Keratinocyte (primary cell): ENCODE data around the gene DYNLRB1. TPM values are rescaled to one million over a fixed set of nuclear protein-coding genes. Genes with fewer than 3 reads are reported as not detected.

Experiments used
- DNase-seq: peaks from one replicate; pipeline ENCODE4 v3.0.0-alpha.2; 2011; ENCODE audit warnings: low read depth, missing footprints, low spot score
- FAIRE-seq: peaks from 2 replicates; lab custom pipeline; 2011; peaks lifted over from hg19 to GRCh38; lab: Jason Lieb, UNC
- H2AFZ ChIP-seq: 2 replicates; pipeline ENCODE4 v1.6.0; 2012; ENCODE audit warnings: low read length, control low read depth, inconsistent platforms; ENCODE audit not compliant: control insufficient read depth
- H3K27ac ChIP-seq: 2 replicates; pipeline ENCODE4 v1.5.1; 2011; ENCODE audit warnings: low read length; ENCODE audit not compliant: control insufficient read depth, insufficient read depth
- H3K27me3 ChIP-seq: 3 replicates; pipeline ENCODE4 v1.6.0; 2011; ENCODE audit warnings: low read length; ENCODE audit not compliant: control insufficient read depth, insufficient read depth; ENCODE audit errors: extremely low read depth
- H3K36me3 ChIP-seq, 2 experiments: 2 replicates in 1 of 2; 3 replicates in 1 of 2; pipeline ENCODE4 v1.5.1; 2011; ENCODE audit warnings: low read length in 2 of 2, mild to moderate bottlenecking in 1 of 2; ENCODE audit not compliant: control insufficient read depth in 2 of 2, insufficient read depth in 2 of 2; ENCODE audit errors: extremely low read depth in 1 of 2
- H3K4me1 ChIP-seq: 3 replicates; pipeline ENCODE4 v1.5.1; 2011; ENCODE audit warnings: low read length; ENCODE audit not compliant: control insufficient read depth, insufficient read depth; ENCODE audit errors: extremely low read depth
- H3K4me2 ChIP-seq: 3 replicates; pipeline ENCODE4 v1.6.0; 2011; ENCODE audit warnings: low read depth, low read length; ENCODE audit not compliant: control insufficient read depth, insufficient read depth; ENCODE audit errors: extremely low read depth
- H3K4me3 ChIP-seq, 3 experiments: fragments of 200-600 bp in 1 of 3; sonication (generic) in 1 of 3; 2 replicates in 2 of 3; 3 replicates in 1 of 3; pipeline ENCODE4 v1.5.1; 2011 to 2016; ENCODE audit warnings: low read length in 3 of 3, mild to moderate bottlenecking in 3 of 3, control low read depth in 2 of 3, inconsistent platforms in 1 of 3, low read depth in 1 of 3, mixed read lengths in 1 of 3, mixed run types in 1 of 3, moderate library complexity in 1 of 3; ENCODE audit not compliant: control insufficient read depth in 2 of 3, insufficient read depth in 2 of 3; ENCODE audit errors: extremely low read depth in 1 of 3
- H3K79me2 ChIP-seq: 2 replicates; pipeline ENCODE4 v1.6.0; 2012; ENCODE audit warnings: low read length; ENCODE audit not compliant: control insufficient read depth, insufficient read depth
- H3K9ac ChIP-seq: 3 replicates; pipeline ENCODE4 v1.6.0; 2011; ENCODE audit warnings: low read length; ENCODE audit not compliant: control insufficient read depth, insufficient read depth; ENCODE audit errors: extremely low read depth
- H3K9me1 ChIP-seq: 3 replicates; pipeline ENCODE4 v1.6.0; 2011; ENCODE audit warnings: low read length; ENCODE audit not compliant: control insufficient read depth, insufficient read depth; ENCODE audit errors: extremely low read depth
- H3K9me3 ChIP-seq: 2 replicates; pipeline ENCODE4 v1.5.1; 2012; ENCODE audit warnings: low read depth, low read length; ENCODE audit not compliant: control insufficient read depth
- H4K20me1 ChIP-seq: 3 replicates; pipeline ENCODE4 v1.6.0; 2011; ENCODE audit warnings: low read length; ENCODE audit not compliant: control insufficient read depth, insufficient read depth; ENCODE audit errors: extremely low read depth
- EZH2 ChIP-seq: IDR thresholded peaks from one replicate; pipeline ENCODE4 v1.6.1; 2012; ENCODE audit warnings: inconsistent platforms, mild to moderate bottlenecking, low read length, moderate library complexity
- dilution Hi-C: fragments of 300-500 bp; cut with MboI; formaldehyde crosslinking; loops from one replicate; pipeline ENCODE4 v1.7.0; 2020; ENCODE audit warnings: low sequenced_read_pairs; ENCODE audit not compliant: extremely low pct_ligation_motif_present
- polyA plus RNA-seq, 5 experiments: library from polyadenylated mRNA; depleted of rRNA in 3 of 5; stranded (reverse) in 3 of 5; stranded (forward) in 1 of 5; unstranded in 1 of 5; fragments of >200 nt; gene quantifications; 1 replicate in 1 of 5; 2 replicates in 3 of 5; 3 replicates in 1 of 5; pipeline versions ENCODE4 v1.2.1 to v1.2.3, GENCODE V29; 2011 to 2012; ENCODE audit warnings: missing spikeins in 2 of 5, low read depth in 1 of 5, low replicate concordance in 1 of 5
- TF ChIP-seq, protein P1 (sequence below), 3 experiments: IDR thresholded peaks in 1 of 3; conservative IDR thresholded peaks in 1 of 3; optimal IDR thresholded peaks in 1 of 3; 2 replicates in 2 of 3; 3 replicates in 1 of 3; pipeline versions ENCODE3 to v1.5.1; 2011; ENCODE audit warnings: low read length in 3 of 3, mild to moderate bottlenecking in 3 of 3, moderate library complexity in 2 of 3, control low read depth in 1 of 3, inconsistent platforms in 1 of 3; ENCODE audit not compliant: insufficient read depth in 2 of 3; ENCODE audit errors: extremely low read depth in 1 of 3

The DYNLRB1 gene
- polyA plus RNA-seq, 1 donor (not counting 4 experiments of a cell fraction or from before 2014, with no cell fraction given) = 156 TPM

DNA sequence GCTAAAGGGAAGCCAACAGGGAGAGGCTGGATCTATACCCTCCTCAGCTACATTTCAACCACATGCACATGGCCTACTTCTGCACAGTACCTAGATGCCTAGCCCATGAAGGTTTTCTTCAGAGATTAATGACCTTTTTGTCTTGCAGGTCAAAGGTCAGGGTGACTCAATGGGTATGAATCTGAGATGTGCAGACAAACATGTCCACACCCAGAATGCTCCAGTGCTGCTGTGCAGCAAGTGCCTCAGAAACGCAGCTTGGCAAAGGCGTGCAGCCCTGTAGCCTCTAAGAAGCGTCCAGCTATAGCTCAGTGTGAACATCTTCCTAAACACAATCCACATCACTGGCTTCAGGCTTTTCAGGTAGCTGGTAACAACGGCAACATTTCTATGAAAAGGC lies 66.7 kb downstream of the DYNLRB1 start:
- Histone ChIP-seq H3K4me1 (peaks cover 25% of the 10 kb centered on the region), H3K4me2 (no peak overlapping the region), H2AFZ (no peak overlapping the region), H3K27ac (no peak overlapping the region), H3K9me1 (peaks cover 2% of the 10 kb centered on the region), H3K36me3 (peaks cover 0 to 2% of the 10 kb centered on the region in 2 experiments), H3K4me3 (no peak overlapping the region), H3K27me3 (no peaks in the 10 kb centered on the region), H3K79me2 (no peaks in the 10 kb centered on the region), H3K9ac (no peak overlapping the region), H4K20me1 (no peaks in the 10 kb centered on the region), H3K9me3 (no peaks in the 10 kb centered on the region)
- no peak for FAIRE-seq
- dilution Hi-C loops = no loop called here
- TF ChIP-seq EZH2 = no peak
- TF ChIP-seq, protein P1, sequence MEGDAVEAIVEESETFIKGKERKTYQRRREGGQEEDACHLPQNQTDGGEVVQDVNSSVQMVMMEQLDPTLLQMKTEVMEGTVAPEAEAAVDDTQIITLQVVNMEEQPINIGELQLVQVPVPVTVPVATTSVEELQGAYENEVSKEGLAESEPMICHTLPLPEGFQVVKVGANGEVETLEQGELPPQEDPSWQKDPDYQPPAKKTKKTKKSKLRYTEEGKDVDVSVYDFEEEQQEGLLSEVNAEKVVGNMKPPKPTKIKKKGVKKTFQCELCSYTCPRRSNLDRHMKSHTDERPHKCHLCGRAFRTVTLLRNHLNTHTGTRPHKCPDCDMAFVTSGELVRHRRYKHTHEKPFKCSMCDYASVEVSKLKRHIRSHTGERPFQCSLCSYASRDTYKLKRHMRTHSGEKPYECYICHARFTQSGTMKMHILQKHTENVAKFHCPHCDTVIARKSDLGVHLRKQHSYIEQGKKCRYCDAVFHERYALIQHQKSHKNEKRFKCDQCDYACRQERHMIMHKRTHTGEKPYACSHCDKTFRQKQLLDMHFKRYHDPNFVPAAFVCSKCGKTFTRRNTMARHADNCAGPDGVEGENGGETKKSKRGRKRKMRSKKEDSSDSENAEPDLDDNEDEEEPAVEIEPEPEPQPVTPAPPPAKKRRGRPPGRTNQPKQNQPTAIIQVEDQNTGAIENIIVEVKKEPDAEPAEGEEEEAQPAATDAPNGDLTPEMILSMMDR (optimal IDR thresholded peaks at IDR 0.05 in 1 of 3, IDR thresholded peaks at IDR 0.05 in 1 of 3, conservative IDR thresholded peaks at IDR 0.05 in 1 of 3; ENCODE audit: extremely low read depth in 1 of 3, insufficient read depth in 2 of 3, low read length in 3 of 3) = no peak
- no peak for DNase-seq

DNA sequence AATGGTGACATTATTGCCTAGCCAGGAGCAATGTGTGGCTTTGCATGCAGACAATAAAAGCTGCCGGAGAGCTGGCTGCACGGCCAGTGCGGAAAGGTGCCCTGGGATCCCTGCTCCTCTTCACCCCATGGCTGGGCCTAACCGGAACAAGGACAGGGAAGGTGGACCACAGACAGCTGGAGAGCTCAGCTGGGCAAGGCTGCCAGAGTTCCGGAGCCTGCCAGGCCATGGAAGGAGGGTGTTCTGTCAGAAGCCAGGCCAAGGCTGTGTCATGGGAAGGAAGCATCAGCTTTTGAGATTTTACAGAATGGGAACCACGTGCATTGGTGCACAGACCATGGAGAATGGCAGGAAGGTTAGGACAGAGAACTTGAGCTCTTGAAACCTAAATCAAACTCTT lies 67.3 kb downstream of the DYNLRB1 start:
- H3K4me1 ChIP-seq = peaks cover 23% of the 10 kb centered on the region
- TF ChIP-seq EZH2 = no peak
- TF ChIP-seq, protein P1 (optimal IDR thresholded peaks at IDR 0.05 in 1 of 3, IDR thresholded peaks at IDR 0.05 in 1 of 3, conservative IDR thresholded peaks at IDR 0.05 in 1 of 3; ENCODE audit: extremely low read depth in 1 of 3, insufficient read depth in 2 of 3, low read length in 3 of 3) = no peak
- H3K4me3 ChIP-seq = no peak overlapping the region
- H3K9me1 ChIP-seq = peaks cover 2% of the 10 kb centered on the region
- H3K36me3 ChIP-seq = peaks cover 0 to 2% of the 10 kb centered on the region in 2 experiments
- no peaks in the 10 kb centered on the region for H3K9me3 ChIP-seq
- H3K9ac ChIP-seq = no peak overlapping the region
- no peaks in the 10 kb centered on the region for H4K20me1 ChIP-seq
- FAIRE-seq (no peak), DNase-seq (no peak)
- H3K27me3 ChIP-seq = no peaks in the 10 kb centered on the region
- H3K4me2 ChIP-seq = no peak overlapping the region
- no peaks in the 10 kb centered on the region for H3K79me2 ChIP-seq
- dilution Hi-C loops = no loop called here
- no peak overlapping the region for H2AFZ ChIP-seq
- H3K27ac ChIP-seq = no peak overlapping the region
